ENCODE measurements around the gene CPNE2. TPM values are rescaled to one million over a fixed set of nuclear protein-coding genes. Genes with fewer than 3 reads are reported as not detected.
A peak's percentile ranks its signal among the peaks of the same experiment; 100 is the strongest.

CPNE2 gene
- total and polyA plus RNA-seq, 8 donors: 49.4 to 72.1 (median 67.5) TPM

GRCh38 chr16:57054338-57054737 is 38.0 kb upstream of the CPNE2 start:
- Histone ChIP-seq H3K27ac (no peak overlapping the region), H3K9me3 (no peaks in the 10 kb centered on the region), H3K4me3 (no peak overlapping the region), H3K27me3 (no peaks in the 10 kb centered on the region), H3K36me3 (peaks cover 0 to 100% of the 10 kb centered on the region in 2 donors), H3K4me1 (no peaks in the 10 kb centered on the region)
- intact Hi-C loops (cut with DNase I): no loop called here
- TF ChIP-seq, protein P1, sequence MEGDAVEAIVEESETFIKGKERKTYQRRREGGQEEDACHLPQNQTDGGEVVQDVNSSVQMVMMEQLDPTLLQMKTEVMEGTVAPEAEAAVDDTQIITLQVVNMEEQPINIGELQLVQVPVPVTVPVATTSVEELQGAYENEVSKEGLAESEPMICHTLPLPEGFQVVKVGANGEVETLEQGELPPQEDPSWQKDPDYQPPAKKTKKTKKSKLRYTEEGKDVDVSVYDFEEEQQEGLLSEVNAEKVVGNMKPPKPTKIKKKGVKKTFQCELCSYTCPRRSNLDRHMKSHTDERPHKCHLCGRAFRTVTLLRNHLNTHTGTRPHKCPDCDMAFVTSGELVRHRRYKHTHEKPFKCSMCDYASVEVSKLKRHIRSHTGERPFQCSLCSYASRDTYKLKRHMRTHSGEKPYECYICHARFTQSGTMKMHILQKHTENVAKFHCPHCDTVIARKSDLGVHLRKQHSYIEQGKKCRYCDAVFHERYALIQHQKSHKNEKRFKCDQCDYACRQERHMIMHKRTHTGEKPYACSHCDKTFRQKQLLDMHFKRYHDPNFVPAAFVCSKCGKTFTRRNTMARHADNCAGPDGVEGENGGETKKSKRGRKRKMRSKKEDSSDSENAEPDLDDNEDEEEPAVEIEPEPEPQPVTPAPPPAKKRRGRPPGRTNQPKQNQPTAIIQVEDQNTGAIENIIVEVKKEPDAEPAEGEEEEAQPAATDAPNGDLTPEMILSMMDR (IDR thresholded peaks at IDR 0.05): no peak
- no peak for DNase-seq
- no peak for ATAC-seq

- Histone ChIP-seq H3K27me3 (no peaks in the 10 kb centered on the region), H3K36me3 (peaks cover 0 to 100% of the 10 kb centered on the region in 2 donors), H3K9me3 (no peaks in the 10 kb centered on the region), H3K4me1 (no peaks in the 10 kb centered on the region), H3K4me3 (no peak overlapping the region), H3K27ac (no peak overlapping the region)
- intact Hi-C loops (cut with DNase I): no loop called here
- TF ChIP-seq, protein P1 (IDR thresholded peaks at IDR 0.05): no peak
- ATAC-seq (no peak), DNase-seq (no peak)
These were observed 37.6 kb upstream of the CPNE2 start for GRCh38 chr16:57054771-57055170.

DNA sequence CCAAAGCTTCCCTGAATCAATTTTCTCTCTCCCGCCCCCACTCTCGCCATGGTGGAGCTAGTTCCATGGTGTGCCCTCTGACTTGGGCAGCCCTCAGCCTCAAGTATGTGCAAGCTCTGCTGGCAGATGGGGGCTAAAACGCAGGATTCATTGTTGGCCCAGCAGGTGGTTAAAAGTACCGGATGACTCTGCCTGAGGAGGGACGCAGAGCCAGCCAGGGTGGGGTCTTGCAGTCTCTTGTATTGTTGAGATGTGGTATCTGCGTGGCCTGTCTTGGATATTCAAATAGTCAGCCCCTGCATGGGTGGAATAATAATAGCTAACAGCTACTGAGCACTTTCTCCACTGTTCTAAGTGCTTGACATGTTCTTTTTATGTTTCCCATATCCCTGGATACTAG is 36.7 kb upstream of the CPNE2 start:
- no peak overlapping the region for H3K4me3 ChIP-seq
- TF ChIP-seq, protein P1 (IDR thresholded peaks at IDR 0.05): no peak
- intact Hi-C loops (cut with DNase I): no loop called here

GRCh38 chr16:57058291-57058861 is 34.0 kb upstream of the CPNE2 start:
- ATAC-seq (no peak), DNase-seq (no peak)
- Histone ChIP-seq H3K27me3 (no peaks in the 10 kb centered on the region), H3K4me1 (peaks cover 9 to 21% of the 10 kb centered on the region in 2 donors), H3K9me3 (no peaks in the 10 kb centered on the region), H3K27ac (no peak overlapping the region), H3K4me3 (no peak overlapping the region), H3K36me3 (peaks cover 0 to 76% of the 10 kb centered on the region in 2 donors)
- intact Hi-C loops (cut with DNase I): no loop called here
- TF ChIP-seq, protein P1 (IDR thresholded peaks at IDR 0.05): no peak

More for the DNA sequence above, 36.7 kb upstream of the CPNE2 start:
- H3K36me3 ChIP-seq: peaks cover 0 to 95% of the 10 kb centered on the region in 2 donors
- DNase-seq: no peak
- H3K27ac ChIP-seq: no peak overlapping the region
- ATAC-seq: no peak
- H3K9me3 ChIP-seq: no peaks in the 10 kb centered on the region
- H3K27me3 ChIP-seq: no peaks in the 10 kb centered on the region
- H3K4me1 ChIP-seq: peaks cover 0 to 3% of the 10 kb centered on the region in 2 donors

- peak overlapping the region; percentile 29 to 62 for H3K27ac ChIP-seq
- DNase-seq (no peak), ATAC-seq (peak; percentile 11)
- peaks cover 9 to 21% of the 10 kb centered on the region in 2 donors for H3K4me1 ChIP-seq
- H3K36me3 ChIP-seq: peaks cover 0 to 62% of the 10 kb centered on the region in 2 donors
- TF ChIP-seq, protein P1 (IDR thresholded peaks at IDR 0.05): no peak
- no peaks in the 10 kb centered on the region for H3K9me3 ChIP-seq
- H3K4me3 ChIP-seq: no peak overlapping the region
- H3K27me3 ChIP-seq: no peaks in the 10 kb centered on the region
- intact Hi-C loops (cut with DNase I): no loop called here
These were observed 31.9 kb upstream of the CPNE2 start for GRCh38 chr16:57060323-57061083.

All from left lung (tissue), 10 donors.